COLO668 (cell line): ENCODE data around the gene GLMN.
"Not testable (repeated sequence)": the region's sequence is repeated elsewhere in the genome, so short reads cannot be mapped to it uniquely, and the experiment has no call there.

Experiments
- DNase-seq: peaks from one replicate; lab custom pipeline; 2025; ENCODE audit not compliant: unreplicated experiment; lab: John Stamatoyannopoulos, UW

The GLMN gene

GRCh38 chr1:92299477-92300150, 827 bp upstream of the GLMN start:
- DNase-seq: no peak

- no peak for DNase-seq
Observed at GRCh38 chr1:92298213-92298572, 594 bp downstream of the GLMN start.

GRCh38 chr1:92291372-92291999, 7.3 kb downstream of the GLMN start:
- DNase-seq: peak; percentile 12

GRCh38 chr1:92281411-92281810, 17.4 kb downstream of the GLMN start:
- DNase-seq: not testable (repeated sequence)

GRCh38 chr1:92279781-92280180, 19.0 kb downstream of the GLMN start:
- not testable (repeated sequence) for DNase-seq

GRCh38 chr1:92277105-92277723, 21.6 kb downstream of the GLMN start:
- DNase-seq: no peak

- DNase-seq: no peak
Observed at GRCh38 chr1:92276082-92276481, 22.7 kb downstream of the GLMN start.

GRCh38 chr1:92274939-92275338, 23.8 kb downstream of the GLMN start:
- no peak for DNase-seq

GRCh38 chr1:92273039-92273438, 25.7 kb downstream of the GLMN start:
- DNase-seq: no peak

GRCh38 chr1:92262516-92262915, 36.3 kb downstream of the GLMN start:
- DNase-seq: no peak

- no peak for DNase-seq
Observed at GRCh38 chr1:92259350-92259749, 39.4 kb downstream of the GLMN start.

- not testable (repeated sequence) for DNase-seq
Observed at GRCh38 chr1:92254714-92255113, 44.1 kb downstream of the GLMN start.

- DNase-seq: no peak
Observed at GRCh38 chr1:92244376-92244775, 54.4 kb downstream of the GLMN start.

GRCh38 chr1:92240034-92240433, 58.8 kb downstream of the GLMN start:
- DNase-seq: no peak

GRCh38 chr1:92230736-92231135, 68.1 kb downstream of the GLMN start:
- no peak for DNase-seq

- no peak for DNase-seq
Observed at GRCh38 chr1:92228401-92228800, 70.4 kb downstream of the GLMN start.

- DNase-seq: no peak
Observed at GRCh38 chr1:92219028-92219427, 79.8 kb downstream of the GLMN start.

GRCh38 chr1:92218559-92218958, 80.2 kb downstream of the GLMN start:
- DNase-seq: no peak

- no peak for DNase-seq
Observed at GRCh38 chr1:92217721-92218120, 81.1 kb downstream of the GLMN start, which contains the start of gene C1orf146. Gene C1orf146 (plus strand): TSS chr1:92217915. CDS start chr1:92231421, 13,506 bp downstream.

GRCh38 chr1:92211166-92211565, 87.6 kb downstream of the GLMN start:
- DNase-seq: no peak

- no peak for DNase-seq
Observed at GRCh38 chr1:92210701-92211100, 88.1 kb downstream of the GLMN start.

- DNase-seq: no peak
Observed at GRCh38 chr1:92203105-92203504, 95.7 kb downstream of the GLMN start.
